Activated naive CD4-positive, alpha-beta T cell treated with anti-CD3 and anti-CD28 coated beads, Interleukin-2, amount 10 ng/mL, durations not matched to agents 7 days and 5 days (primary cell): ENCODE data around the gene MAPK10.

ENCODE experiments used
- CTCF ChIA-PET: fragments of 350-600 bp; sonication (Branson Sonifier 250); formaldehyde crosslinking; loops from one replicate; lab custom pipeline; 2021; ENCODE audit warnings: antibody characterized with exemption; lab: Charles Lee
- DNase-seq: peaks from one replicate; pipeline ENCODE4 v3.0.0-alpha.2; 2020
- H3K27ac Mint-ChIP-seq: one replicate; pipeline ENCODE4 v1.8.0; 2021; ENCODE audit warnings: mild to moderate bottlenecking, moderate library complexity, mixed read lengths
- H3K27me3 Mint-ChIP-seq: one replicate; pipeline ENCODE4 v1.8.0; 2021; ENCODE audit warnings: mild to moderate bottlenecking, mixed read lengths
- H3K36me3 Mint-ChIP-seq: one replicate; pipeline ENCODE4 v1.8.0; 2021; ENCODE audit warnings: mixed read lengths
- H3K4me1 Mint-ChIP-seq: one replicate; pipeline ENCODE4 v1.8.0; 2021; ENCODE audit warnings: mixed read lengths
- H3K4me3 Mint-ChIP-seq: one replicate; pipeline ENCODE4 v1.8.0; 2021; ENCODE audit warnings: mild to moderate bottlenecking, moderate library complexity, mixed read lengths
- H3K9me3 Mint-ChIP-seq: one replicate; pipeline ENCODE4 v1.8.0; 2021; ENCODE audit warnings: mixed read lengths

The MAPK10 gene

DNA sequence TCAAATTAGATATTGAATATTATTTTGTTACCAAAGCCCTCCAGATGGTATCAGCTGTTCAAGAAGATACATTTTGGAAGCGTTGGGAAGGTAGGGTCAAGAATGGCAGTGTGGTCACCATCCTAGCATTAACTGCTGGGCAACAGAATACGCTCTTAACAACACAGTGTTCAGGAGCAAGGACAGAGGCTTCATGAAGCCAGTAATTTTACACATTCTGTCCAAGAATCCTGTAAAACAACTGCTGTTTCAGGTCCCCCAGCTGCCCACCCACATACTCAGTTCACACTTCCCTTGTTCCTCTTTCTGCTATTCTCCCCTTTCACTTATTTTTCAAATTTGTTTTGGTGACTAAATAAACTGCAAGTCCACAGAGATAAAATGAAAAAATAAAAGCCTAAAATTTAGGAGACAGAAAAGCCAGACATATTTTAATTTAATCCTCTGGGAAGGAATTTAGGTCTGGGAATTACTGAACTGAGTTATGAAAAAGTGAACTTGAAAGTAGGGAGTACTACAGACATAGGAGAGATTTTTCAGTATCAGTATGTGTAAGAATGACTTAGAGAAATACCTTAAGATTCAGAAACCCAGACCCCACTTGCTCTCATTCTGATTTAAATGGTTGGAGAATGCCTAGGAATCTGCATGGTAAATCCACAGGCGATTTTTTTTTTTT, 406.7 kb downstream of the MAPK10 start:
- DNase-seq = no peak
- no peaks in the 10 kb centered on the region for H3K9me3 Mint-ChIP-seq
- no peaks in the 10 kb centered on the region for H3K27me3 Mint-ChIP-seq
- H3K4me3 Mint-ChIP-seq = no peak overlapping the region
- H3K4me1 Mint-ChIP-seq = no peaks in the 10 kb centered on the region
- no peaks in the 10 kb centered on the region for H3K36me3 Mint-ChIP-seq
- CTCF ChIA-PET = no interaction called here
- H3K27ac Mint-ChIP-seq = no peak overlapping the region

- H3K4me1 Mint-ChIP-seq = no peaks in the 10 kb centered on the region
- no peaks in the 10 kb centered on the region for H3K9me3 Mint-ChIP-seq
- CTCF ChIA-PET = no interaction called here
- DNase-seq = no peak
- no peak overlapping the region for H3K27ac Mint-ChIP-seq
- no peaks in the 10 kb centered on the region for H3K36me3 Mint-ChIP-seq
- H3K27me3 Mint-ChIP-seq = no peaks in the 10 kb centered on the region
- no peak overlapping the region for H3K4me3 Mint-ChIP-seq
These were observed 407.3 kb downstream of the MAPK10 start for GRCh38 chr4:85952528-85952927.

GRCh38 chr4:85951099-85951498, 408.8 kb downstream of the MAPK10 start:
- no peak overlapping the region for H3K4me3 Mint-ChIP-seq
- no peaks in the 10 kb centered on the region for H3K4me1 Mint-ChIP-seq
- CTCF ChIA-PET = no interaction called here
- no peak overlapping the region for H3K27ac Mint-ChIP-seq
- no peaks in the 10 kb centered on the region for H3K27me3 Mint-ChIP-seq
- no peaks in the 10 kb centered on the region for H3K9me3 Mint-ChIP-seq
- DNase-seq = no peak
- H3K36me3 Mint-ChIP-seq = no peaks in the 10 kb centered on the region

DNA sequence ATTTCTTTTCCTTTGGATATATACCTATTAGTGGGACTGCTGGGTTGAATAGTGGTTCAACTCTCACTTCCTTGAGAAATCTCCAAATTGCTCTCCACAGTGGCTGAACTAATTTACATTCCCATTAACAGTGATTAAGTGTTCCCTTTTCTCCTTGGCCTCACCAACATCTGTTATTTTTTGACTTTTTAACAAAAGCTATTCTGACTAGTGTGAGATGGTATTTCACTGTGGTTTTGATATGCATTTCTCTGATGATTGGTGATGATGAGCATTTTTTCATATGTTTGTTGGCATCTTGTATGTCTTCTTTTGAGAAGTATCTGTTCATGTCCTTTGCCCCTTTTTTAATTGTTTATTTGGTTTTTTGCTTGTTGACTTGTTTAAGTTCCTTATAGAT, 413.0 kb downstream of the MAPK10 start:
- no peaks in the 10 kb centered on the region for H3K4me1 Mint-ChIP-seq

GRCh38 chr4:85942107-85942506, 417.7 kb downstream of the MAPK10 start:
- DNase-seq = no peak
- Mint-ChIP-seq H3K4me1 (no peaks in the 10 kb centered on the region), H3K9me3 (peaks cover 2% of the 10 kb centered on the region), H3K4me3 (no peak overlapping the region), H3K27ac (no peak overlapping the region), H3K36me3 (no peaks in the 10 kb centered on the region), H3K27me3 (no peaks in the 10 kb centered on the region)
- CTCF ChIA-PET = no interaction called here

More for the DNA sequence above, 413.0 kb downstream of the MAPK10 start:
- Mint-ChIP-seq H3K36me3 (no peaks in the 10 kb centered on the region), H3K27me3 (no peaks in the 10 kb centered on the region), H3K9me3 (peaks cover 2% of the 10 kb centered on the region), H3K4me3 (no peak overlapping the region), H3K27ac (no peak overlapping the region)
- DNase-seq = no peak
- CTCF ChIA-PET = no interaction called here

- CTCF ChIA-PET = no interaction called here
- no peaks in the 10 kb centered on the region for H3K27me3 Mint-ChIP-seq
- no peak overlapping the region for H3K27ac Mint-ChIP-seq
- H3K4me1 Mint-ChIP-seq = no peaks in the 10 kb centered on the region
- peaks cover 2% of the 10 kb centered on the region for H3K9me3 Mint-ChIP-seq
- H3K36me3 Mint-ChIP-seq = no peaks in the 10 kb centered on the region
- H3K4me3 Mint-ChIP-seq = no peak overlapping the region
- DNase-seq = no peak
These were observed 419.7 kb downstream of the MAPK10 start for GRCh38 chr4:85940151-85940550.
